Hindlimb muscle (tissue), 1 donor: ENCODE data around the gene DNAJB4. TPM values are rescaled to one million over a fixed set of nuclear protein-coding genes. Genes with fewer than 3 reads are reported as not detected.
"Not testable (repeated sequence)": the region's sequence is repeated elsewhere in the genome, so short reads cannot be mapped to it uniquely, and the experiment has no call there.

Experiments
- DNase-seq: peaks from one replicate; pipeline ENCODE4 v3.0.0-alpha.2; 2013
- polyA plus RNA-seq: library from polyadenylated mRNA; unstranded; fragments of 120-200 nt; gene quantifications from one replicate; pipeline ENCODE4 v1.2.1, GENCODE V29; 2013; ENCODE audit not compliant: insufficient read length

The DNAJB4 gene
- polyA plus RNA-seq, 1 donor: 67.3 TPM

DNA sequence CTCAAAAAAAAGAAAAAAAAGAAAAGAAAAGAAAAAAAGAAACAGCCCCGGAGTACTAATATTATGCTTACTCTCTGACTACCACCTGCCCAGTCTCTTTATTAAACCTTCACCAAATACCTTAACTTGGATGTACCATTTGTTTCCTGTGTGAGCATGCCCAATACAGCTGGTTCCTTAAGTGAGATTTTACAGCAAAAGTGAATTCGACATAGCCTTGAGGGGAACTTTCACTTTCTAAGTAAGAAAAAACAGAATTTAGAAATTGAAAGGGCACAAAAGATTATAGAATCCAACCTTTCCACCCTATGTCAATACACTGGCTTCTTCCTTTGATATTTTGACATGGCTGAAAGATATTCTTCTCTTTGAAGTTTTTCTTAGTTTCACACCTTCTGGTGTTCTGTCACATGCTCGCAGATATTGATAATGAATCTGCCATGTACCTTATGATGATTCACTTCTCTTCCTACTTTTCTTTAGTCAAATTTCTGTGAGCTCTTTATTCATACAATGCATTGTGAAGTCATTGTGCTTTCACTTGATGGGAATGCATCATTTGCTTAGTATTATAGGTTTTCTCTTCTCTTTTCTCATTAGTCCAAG, 35.8 kb downstream of the DNAJB4 start:
- no peak for DNase-seq

GRCh38 chr1:78043436-78043835, 38.7 kb downstream of the DNAJB4 start:
- DNase-seq: no peak

GRCh38 chr1:78044796-78045562, 40.2 kb downstream of the DNAJB4 start:
- no peak for DNase-seq

- no peak for DNase-seq
These were observed 40.8 kb downstream of the DNAJB4 start for GRCh38 chr1:78045563-78045925.

DNA sequence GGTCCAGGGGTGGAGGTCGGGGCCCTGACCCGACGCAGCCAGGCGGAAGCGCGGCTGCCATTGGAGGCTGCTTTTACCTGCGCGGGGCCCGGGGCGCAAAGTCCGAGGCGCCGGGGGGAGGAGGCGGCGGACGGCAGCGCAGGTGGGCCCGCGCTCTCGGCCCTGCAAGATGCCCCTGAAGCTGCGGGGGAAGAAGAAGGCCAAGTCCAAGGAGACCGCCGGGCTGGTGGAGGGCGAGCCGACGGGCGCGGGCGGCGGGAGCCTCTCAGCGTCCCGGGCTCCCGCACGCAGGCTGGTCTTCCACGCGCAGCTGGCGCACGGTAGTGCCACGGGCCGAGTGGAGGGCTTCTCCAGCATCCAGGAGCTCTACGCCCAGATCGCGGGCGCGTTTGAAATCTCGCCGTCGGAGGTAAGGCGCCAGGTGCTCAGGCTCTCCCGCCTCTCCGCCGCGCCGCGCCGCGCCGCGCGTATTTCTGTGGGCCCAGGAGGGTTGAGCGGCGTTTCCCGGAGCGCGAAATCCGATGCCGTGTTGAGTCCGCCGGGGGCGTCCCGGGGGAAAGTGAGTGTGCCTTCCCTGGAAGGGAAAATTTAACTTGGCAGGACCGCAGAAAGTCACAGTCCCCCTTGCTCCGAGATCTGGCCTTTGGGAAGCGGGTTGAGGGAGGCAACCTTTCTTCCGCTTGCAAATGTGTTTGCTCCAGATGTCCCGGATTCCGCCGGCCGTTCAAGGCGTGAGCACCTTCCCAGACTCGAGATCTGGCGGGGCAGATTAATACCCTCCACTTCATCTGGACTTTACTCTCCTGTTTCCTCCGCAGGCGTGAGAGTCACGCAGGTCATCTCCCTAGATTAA, 41.4 kb downstream of the DNAJB4 start, which contains the start of gene GIPC2:
Gene GIPC2 (plus strand): TSS at position 41 of the 853 bp plus-strand sequence. CDS start 129 bp downstream, at position 170.
- peak; percentile 24 for DNase-seq

DNA sequence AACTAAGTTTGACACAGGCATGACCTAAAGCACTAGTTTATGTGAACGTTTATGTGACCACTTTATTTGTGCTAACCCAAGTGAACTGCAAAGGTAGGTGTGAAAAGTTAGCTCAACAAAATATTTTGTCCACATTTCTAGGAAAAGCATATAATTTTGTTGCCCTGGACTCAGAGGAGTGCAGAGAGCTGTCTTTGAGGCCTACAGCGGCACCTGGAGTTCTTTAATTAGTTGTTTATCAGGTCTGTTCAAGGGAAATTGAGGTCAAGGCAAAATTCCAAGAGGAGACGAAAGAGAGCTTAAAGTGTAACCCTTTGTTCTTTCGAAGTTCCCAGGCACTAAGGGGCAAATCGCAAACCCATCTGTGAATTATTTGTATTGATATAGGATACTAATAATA, 42.4 kb downstream of the DNAJB4 start:
- DNase-seq: no peak

- no peak for DNase-seq
These were observed 42.9 kb downstream of the DNAJB4 start for GRCh38 chr1:78047631-78048030.

DNA sequence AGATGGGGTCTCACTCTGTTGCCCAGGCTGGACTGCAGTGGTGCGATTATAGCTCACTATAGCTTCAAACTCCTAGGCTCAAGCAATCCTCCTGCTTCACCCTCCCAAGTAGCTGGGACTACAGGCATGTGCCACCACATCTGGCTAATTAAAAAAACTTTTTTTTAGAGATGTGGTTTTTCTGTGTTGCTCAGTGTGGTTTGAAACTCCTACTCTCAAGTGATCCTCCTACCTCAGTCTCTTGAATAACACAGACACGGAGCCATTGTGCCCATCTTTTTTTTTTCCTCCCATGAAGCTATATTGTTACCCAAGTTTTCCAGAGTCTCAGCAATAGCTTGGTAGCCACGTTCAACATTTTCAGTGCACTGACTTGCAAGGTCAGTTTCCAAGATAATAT, 43.7 kb downstream of the DNAJB4 start:
- no peak for DNase-seq

GRCh38 chr1:78049396-78049795, 44.7 kb downstream of the DNAJB4 start:
- no peak for DNase-seq

GRCh38 chr1:78051005-78051404, 46.3 kb downstream of the DNAJB4 start:
- DNase-seq: no peak

- no peak for DNase-seq
These were observed 48.1 kb downstream of the DNAJB4 start for GRCh38 chr1:78052685-78053405.

DNA sequence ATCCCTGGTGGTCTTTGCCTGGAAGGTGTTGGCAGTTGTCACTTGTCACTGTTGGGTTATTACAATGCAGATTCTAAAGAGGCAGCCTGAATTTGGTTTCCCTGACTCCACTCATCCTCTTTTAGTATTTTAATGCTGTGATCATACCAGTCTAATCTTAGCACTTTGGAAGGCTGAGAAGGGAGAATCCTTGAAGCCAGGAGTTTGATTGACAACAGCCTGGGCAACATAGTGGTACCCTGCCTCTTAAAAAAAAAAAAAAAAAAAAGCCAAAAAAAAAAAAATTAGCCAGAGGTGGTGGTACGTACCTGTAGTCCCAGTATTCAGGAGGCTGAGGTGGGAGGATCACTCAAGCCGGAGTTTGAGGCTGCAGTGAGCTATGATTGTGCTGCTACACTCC, 48.8 kb downstream of the DNAJB4 start:
- no peak for DNase-seq

GRCh38 chr1:78054559-78054958, 49.8 kb downstream of the DNAJB4 start:
- DNase-seq: no peak

- no peak for DNase-seq
These were observed 50.2 kb downstream of the DNAJB4 start for GRCh38 chr1:78054972-78055371.

- no peak for DNase-seq
These were observed 50.9 kb downstream of the DNAJB4 start for GRCh38 chr1:78055565-78056132.

DNA sequence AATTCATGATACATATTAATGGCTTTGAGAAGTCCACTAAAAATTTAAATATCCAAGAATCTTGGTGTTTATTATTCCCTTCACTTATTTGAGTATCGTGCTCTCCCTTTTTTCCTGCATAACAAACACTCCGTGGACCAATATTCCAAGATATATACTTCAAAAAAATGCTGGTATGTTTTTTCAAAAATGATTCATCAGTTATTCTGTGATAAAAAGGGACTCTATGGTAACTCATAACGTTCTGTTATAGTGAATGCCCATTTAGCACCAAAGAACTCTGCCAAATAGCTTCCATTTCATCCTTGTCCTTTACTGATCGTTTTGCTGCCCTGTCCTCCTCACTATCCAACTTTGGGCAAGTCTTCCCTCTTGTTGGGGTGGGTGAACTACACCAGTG, 53.9 kb downstream of the DNAJB4 start:
- DNase-seq: no peak

- DNase-seq: no peak
These were observed 56.3 kb downstream of the DNAJB4 start for GRCh38 chr1:78060857-78061563.

DNA sequence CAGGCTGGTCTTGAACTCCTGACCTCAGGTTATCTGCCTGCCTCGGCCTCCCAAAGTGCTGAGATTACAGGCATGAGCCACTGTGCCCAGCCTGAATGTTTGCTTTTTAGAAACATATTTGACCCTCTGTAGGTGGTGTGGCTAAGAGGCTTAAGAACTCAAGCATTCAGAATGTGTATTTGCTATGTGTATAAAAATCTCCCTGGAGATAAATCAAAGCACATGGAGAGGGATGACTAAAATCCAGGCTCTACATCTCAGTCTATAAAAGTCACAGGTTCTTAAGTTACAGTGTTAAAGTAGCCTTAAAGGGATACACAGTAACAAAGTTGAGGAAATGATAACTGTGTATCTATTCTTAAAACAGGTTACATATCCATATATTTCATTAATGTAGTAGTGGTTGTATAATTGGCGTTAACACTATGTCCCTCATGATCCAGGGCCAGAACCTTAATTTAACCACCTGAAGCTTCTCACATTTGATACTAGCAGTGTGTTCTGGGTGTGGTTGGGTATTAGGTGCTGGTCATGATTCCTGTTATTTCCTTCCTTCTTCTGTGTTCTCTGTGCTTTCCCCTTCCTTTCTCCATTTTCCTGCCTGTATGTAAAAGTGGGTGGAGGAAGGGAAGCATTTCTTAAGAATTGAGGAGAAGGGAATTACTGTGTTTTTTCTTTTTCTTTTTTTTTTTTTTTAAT, 57.2 kb downstream of the DNAJB4 start:
- no peak for DNase-seq

DNA sequence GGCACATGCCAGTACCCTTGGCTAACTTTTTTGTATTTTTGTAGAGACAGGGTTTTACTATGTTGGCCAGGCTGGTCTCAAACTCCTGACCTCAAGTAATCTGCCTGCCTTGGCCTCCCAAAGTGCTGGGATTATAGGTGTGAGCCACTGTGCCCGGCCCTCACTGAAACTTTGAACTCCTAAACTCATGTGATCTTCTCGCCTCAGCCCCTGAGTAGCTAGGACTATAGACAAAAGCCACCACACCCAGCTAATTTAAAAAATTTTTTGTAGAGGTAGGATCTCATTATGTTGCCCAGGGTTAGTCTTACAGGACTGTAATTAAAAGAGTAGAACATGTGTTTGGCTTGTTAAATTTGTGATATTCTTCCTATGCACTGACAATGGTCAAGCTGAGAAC, 60.1 kb downstream of the DNAJB4 start:
- DNase-seq: not testable (repeated sequence)
